IPS-11a (cell line): ENCODE measurements around the gene NCOA1.

Experiments
- H3K4me3 ChIP-seq: one replicate; pipeline ENCODE4 v1.5.1; 2013; ENCODE audit warnings: low read depth, low read length, control low read depth

The NCOA1 gene

DNA sequence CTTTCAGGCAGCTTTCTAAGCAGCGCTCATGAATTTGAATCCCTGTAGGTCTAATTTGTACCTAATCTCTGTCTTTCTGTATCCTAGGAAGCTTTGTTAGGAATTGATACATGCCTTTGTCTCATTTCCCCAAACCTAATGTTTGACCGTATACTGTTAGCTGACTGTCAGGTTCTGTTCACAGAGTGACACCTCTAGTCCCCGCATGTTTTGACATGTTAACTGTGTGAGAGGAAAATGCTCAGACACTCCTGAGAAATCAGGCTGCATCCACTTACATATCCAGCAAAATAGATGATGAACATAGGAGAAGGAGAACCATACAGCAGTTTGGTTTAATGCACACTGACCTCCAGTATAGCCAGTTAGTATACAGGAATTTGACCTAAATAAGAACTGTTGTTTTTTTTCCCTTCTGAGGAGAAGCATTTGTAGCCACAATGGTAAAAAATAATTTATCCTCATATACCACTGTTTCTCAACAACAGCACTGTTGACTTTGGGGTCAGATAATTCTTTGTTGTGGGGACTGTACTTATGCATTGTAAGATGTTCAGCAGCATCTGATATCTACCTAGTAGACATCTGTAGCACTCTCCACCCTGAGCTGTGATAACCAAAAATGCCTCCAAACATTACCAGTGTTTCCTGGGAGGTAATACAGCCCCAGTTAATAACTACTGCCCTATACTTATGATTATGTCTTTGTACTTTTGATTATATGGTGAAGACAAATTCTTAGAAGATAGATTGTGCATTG, 130.9 kb downstream of the NCOA1 start:
- no peak overlapping the region for H3K4me3 ChIP-seq

DNA sequence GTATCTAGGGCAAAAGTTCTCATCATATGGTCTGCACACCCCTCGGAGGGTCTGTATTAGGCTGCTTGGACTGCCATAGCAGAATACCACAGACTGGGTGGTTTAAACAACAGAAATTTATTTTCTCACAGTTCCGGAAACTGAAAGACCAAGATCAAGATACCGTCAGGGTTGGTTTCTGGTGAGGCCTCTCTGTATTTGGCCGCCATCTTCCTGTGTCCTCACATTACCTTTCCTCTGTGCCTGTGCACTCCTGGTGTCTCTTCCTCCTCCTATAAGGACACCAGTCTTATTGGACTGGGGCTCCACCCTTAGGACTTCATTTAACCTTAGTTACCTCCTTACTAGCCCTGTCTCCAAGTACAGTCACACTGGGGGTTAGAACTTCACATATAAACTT, 132.5 kb downstream of the NCOA1 start:
- no peak overlapping the region for H3K4me3 ChIP-seq

GRCh38 chr2:24625728-24626127, 134.7 kb downstream of the NCOA1 start:
- H3K4me3 ChIP-seq: no peak overlapping the region

- no peak overlapping the region for H3K4me3 ChIP-seq
Observed at GRCh38 chr2:24626131-24626530, 135.1 kb downstream of the NCOA1 start.

- H3K4me3 ChIP-seq: no peak overlapping the region
Observed at GRCh38 chr2:24628746-24629145, 137.7 kb downstream of the NCOA1 start.

DNA sequence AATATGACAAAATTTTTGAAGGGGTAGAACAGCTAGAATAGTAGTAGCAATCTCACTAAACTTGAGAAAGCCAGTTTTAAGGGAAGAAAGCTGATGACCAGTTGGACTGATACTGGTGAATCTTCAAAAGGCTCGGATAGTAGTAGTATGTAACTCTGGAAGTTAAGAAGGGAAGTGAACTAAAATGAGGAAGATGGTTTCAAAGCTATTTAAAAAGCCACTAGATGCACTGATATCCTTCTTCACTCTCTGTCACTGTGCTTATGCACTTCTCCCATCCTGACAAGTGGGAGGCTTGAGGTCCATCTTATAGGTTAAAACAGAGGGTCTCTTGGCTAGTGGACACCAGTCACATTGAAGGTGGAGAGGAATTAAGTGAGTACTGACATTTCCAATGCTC, 141.1 kb downstream of the NCOA1 start:
- no peak overlapping the region for H3K4me3 ChIP-seq

- no peak overlapping the region for H3K4me3 ChIP-seq
Observed at GRCh38 chr2:24635181-24635580, 144.1 kb downstream of the NCOA1 start.

- no peak overlapping the region for H3K4me3 ChIP-seq
Observed at GRCh38 chr2:24638568-24638967, 147.5 kb downstream of the NCOA1 start.

GRCh38 chr2:24642351-24642750, 151.3 kb downstream of the NCOA1 start:
- H3K4me3 ChIP-seq: no peak overlapping the region

DNA sequence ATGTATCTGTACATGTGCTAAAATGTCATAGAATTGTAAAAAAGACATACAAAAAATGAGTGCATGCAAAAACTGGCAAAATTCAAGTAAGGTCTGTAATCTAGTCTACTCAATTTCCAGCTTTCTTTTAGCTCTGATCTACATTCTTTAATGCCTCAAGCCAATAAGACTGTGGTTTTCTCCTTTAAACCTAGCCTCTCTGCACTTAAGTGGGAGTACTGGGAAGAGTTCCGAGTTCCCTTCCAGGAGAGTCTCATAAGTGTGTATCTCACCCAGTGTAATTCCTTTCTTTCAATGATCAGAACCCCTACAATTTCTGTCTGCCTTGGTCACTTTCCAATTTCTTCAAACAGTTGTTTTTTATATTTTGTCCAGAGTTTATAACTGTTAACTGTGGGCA, 152.0 kb downstream of the NCOA1 start:
- H3K4me3 ChIP-seq: no peak overlapping the region

- H3K4me3 ChIP-seq: no peak overlapping the region
Observed at GRCh38 chr2:24644032-24644431, 153.0 kb downstream of the NCOA1 start.

DNA sequence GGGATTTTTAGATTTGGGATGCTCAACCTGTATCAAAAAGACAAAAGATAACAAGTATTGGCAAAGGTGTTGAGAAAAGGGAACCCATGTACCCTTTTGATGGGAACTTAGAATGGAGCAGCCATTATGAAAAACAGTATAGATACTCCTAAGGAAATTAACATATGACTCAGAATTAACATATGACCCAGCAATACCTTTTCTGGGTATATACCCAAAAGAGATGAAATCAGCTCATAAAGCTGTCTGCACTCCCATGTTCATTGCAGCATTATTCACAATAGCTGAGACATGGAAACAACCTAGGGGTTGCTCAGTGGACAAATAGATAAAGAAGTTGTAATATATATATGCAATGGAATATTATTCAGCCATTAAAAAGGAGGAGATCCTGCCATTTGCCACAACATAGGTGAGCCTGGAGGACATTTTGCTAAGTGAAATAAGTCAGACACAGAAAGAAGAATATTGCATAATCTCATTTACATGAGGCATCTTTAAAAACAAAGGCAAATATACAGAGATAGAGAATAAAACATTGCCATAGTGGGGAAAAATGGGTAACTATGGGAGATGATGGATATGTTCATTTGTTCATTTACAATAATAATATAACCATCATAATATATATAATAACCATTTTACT, 160.1 kb downstream of the NCOA1 start:
- H3K4me3 ChIP-seq: no peak overlapping the region

GRCh38 chr2:24651643-24652003, 160.6 kb downstream of the NCOA1 start:
- H3K4me3 ChIP-seq: no peak overlapping the region

- no peak overlapping the region for H3K4me3 ChIP-seq
Observed at GRCh38 chr2:24652265-24653182, 161.5 kb downstream of the NCOA1 start.

DNA sequence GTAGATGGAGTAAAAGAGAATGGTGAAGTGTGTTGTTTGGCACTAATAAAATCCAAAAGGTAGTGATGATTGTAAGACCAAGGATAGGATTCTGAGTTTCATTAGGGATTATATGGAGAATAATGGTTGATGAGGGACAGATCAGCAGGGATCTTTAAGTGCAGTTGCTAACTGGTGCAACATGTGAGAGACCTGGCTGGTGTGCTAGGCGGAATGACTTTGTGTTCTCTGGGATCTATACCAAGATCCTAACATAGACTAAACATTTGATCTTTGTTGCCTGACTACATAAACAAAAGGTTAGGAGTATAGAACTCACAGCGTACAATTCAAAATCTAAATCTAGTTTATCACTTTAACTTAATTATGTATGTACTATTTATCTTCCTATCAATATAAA, 166.8 kb downstream of the NCOA1 start:
- no peak overlapping the region for H3K4me3 ChIP-seq

DNA sequence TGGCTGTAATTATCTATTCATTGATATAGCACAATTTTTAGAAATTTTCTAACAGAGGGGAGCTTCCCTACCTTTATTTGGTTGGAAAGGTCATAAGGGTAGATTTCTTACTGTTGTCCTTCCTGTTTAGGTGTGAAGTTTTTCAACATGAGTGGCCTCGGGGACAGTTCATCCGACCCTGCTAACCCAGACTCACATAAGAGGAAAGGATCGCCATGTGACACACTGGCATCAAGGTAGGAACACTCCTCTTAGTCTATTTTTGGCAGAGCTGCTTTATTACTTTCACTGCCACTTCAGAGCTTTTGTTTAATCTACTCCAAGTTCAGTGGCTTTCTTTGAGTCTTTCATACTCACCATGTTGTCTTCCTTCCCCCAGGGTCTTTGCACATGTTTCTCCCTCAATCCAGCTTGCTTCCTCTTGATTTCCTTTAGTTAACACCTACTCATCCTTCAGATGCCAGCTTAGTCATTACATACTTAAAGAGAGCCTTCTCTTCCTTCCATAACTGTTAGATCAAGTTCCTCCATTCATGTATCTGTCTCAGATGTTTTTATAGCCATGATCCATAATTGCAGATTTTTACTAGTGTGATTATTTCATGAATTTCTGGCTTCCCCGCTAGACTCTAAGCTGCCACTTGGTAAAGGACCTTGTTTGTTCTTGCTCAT, 167.6 kb downstream of the NCOA1 start:
- no peak overlapping the region for H3K4me3 ChIP-seq

DNA sequence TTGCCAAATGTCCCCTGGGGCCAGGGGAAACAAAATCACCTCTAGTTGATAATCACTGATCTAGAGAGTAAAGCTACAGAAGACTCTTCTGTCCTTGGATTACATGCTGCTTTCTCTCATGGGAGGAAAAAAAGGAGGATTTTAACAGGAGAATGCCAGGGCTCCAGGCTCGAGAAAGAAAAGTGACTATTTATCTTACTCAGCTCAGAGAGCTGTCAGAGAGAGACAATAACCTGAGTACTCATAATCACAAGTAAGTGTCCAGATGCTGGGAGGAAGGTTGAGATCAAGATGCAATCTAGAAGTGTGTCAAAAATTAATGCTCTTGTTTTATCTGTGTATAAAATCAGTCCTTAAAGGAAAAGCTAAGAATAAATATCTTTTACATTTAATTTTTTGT, 168.8 kb downstream of the NCOA1 start:
- H3K4me3 ChIP-seq: no peak overlapping the region

GRCh38 chr2:24667542-24667941, 176.5 kb downstream of the NCOA1 start:
- no peak overlapping the region for H3K4me3 ChIP-seq

- H3K4me3 ChIP-seq: no peak overlapping the region
Observed at GRCh38 chr2:24671230-24671629, 180.2 kb downstream of the NCOA1 start.

- no peak overlapping the region for H3K4me3 ChIP-seq
Observed at GRCh38 chr2:24672589-24672988, 181.5 kb downstream of the NCOA1 start.

GRCh38 chr2:24675338-24675737, 184.3 kb downstream of the NCOA1 start:
- no peak overlapping the region for H3K4me3 ChIP-seq
